ENCODE results near the gene DENND6B.

The DENND6B gene

GRCh38 chr22:50278956-50279619, 47.7 kb downstream of the DENND6B start:
- H3K27me3 ChIP-seq (ENCODE audit: low read depth, low read length), result no peaks in the 10 kb centered on the region
- H3K36me3 ChIP-seq (replicated peaks; ENCODE audit: low read depth, low read length), result peaks cover 13% of the 10 kb centered on the region
- H3K4me3 ChIP-seq (ENCODE audit: low read length), result no peak overlapping the region
- TF ChIP-seq CTCF (IDR thresholded peaks at IDR 0.05; ENCODE audit: low read depth, low read length), result no peak
- TF ChIP-seq EZH2phosphoT487 (IDR thresholded peaks at IDR 0.05; ENCODE audit: low read depth), result no peak
- peaks cover 6% of the 10 kb centered on the region; the same call in 1 of the 2 replicates for H4K20me1 ChIP-seq (ENCODE audit: insufficient read depth, low read length)
- no peak overlapping the region for H3K4me2 ChIP-seq (ENCODE audit: low read length)
- H3K9me3 ChIP-seq (ENCODE audit: insufficient read depth, low read length), result no peaks in the 10 kb centered on the region
- no peak overlapping the region for H3K9ac ChIP-seq (ENCODE audit: low read length)
- H3K4me1 ChIP-seq (ENCODE audit: low read length), result 0 out of 2 replicates have a peak, but pooled peaks cover 5% of the 10 kb centered on the region
- no peaks in the 10 kb centered on the region for H3K79me2 ChIP-seq (ENCODE audit: low read length)
- H2AFZ ChIP-seq (ENCODE audit: low read depth, low read length), result no peak overlapping the region
- H3K27ac ChIP-seq (ENCODE audit: low read length), result no peak overlapping the region

- Histone ChIP-seq H3K36me3 (replicated peaks; ENCODE audit: low read depth, low read length) (peaks cover 13% of the 10 kb centered on the region), H4K20me1 (ENCODE audit: insufficient read depth, low read length) (peaks cover 6% of the 10 kb centered on the region; the same call in 1 of the 2 replicates)
These were observed 48.4 kb downstream of the DENND6B start for GRCh38 chr22:50278461-50278860.

GRCh38 chr22:50277761-50278160, 49.1 kb downstream of the DENND6B start:
- no peak overlapping the region for H2AFZ ChIP-seq (ENCODE audit: low read depth, low read length)
- H3K4me3 ChIP-seq (ENCODE audit: low read length), result no peak overlapping the region
- H3K79me2 ChIP-seq (ENCODE audit: low read length), result no peaks in the 10 kb centered on the region
- peaks cover 13% of the 10 kb centered on the region for H3K36me3 ChIP-seq (replicated peaks; ENCODE audit: low read depth, low read length)
- no peaks in the 10 kb centered on the region for H3K9me3 ChIP-seq (ENCODE audit: insufficient read depth, low read length)
- no peak for TF ChIP-seq CTCF (IDR thresholded peaks at IDR 0.05; ENCODE audit: low read depth, low read length)
- no peak for TF ChIP-seq EZH2phosphoT487 (IDR thresholded peaks at IDR 0.05; ENCODE audit: low read depth)
- H3K27me3 ChIP-seq (ENCODE audit: low read depth, low read length), result no peaks in the 10 kb centered on the region
- 0 out of 2 replicates have a peak, but pooled peaks cover 5% of the 10 kb centered on the region for H3K4me1 ChIP-seq (ENCODE audit: low read length)
- H3K9ac ChIP-seq (ENCODE audit: low read length), result no peak overlapping the region
- H4K20me1 ChIP-seq (ENCODE audit: insufficient read depth, low read length), result peaks cover 6% of the 10 kb centered on the region; the same call in 1 of the 2 replicates
- no peak overlapping the region for H3K4me2 ChIP-seq (ENCODE audit: low read length)
- H3K27ac ChIP-seq (ENCODE audit: low read length), result no peak overlapping the region

More at GRCh38 chr22:50278461-50278860, 48.4 kb downstream of the DENND6B start:
- H3K4me2 ChIP-seq (ENCODE audit: low read length), result no peak overlapping the region
- H3K27ac ChIP-seq (ENCODE audit: low read length), result no peak overlapping the region
- H3K4me1 ChIP-seq (ENCODE audit: low read length), result 0 out of 2 replicates have a peak, but pooled peaks cover 5% of the 10 kb centered on the region
- H2AFZ ChIP-seq (ENCODE audit: low read depth, low read length), result no peak overlapping the region
- TF ChIP-seq EZH2phosphoT487 (IDR thresholded peaks at IDR 0.05; ENCODE audit: low read depth), result no peak
- no peak for TF ChIP-seq CTCF (IDR thresholded peaks at IDR 0.05; ENCODE audit: low read depth, low read length)
- no peak overlapping the region for H3K4me3 ChIP-seq (ENCODE audit: low read length)
- no peaks in the 10 kb centered on the region for H3K9me3 ChIP-seq (ENCODE audit: insufficient read depth, low read length)
- H3K9ac ChIP-seq (ENCODE audit: low read length), result no peak overlapping the region
- no peaks in the 10 kb centered on the region for H3K27me3 ChIP-seq (ENCODE audit: low read depth, low read length)
- H3K79me2 ChIP-seq (ENCODE audit: low read length), result no peaks in the 10 kb centered on the region

- peaks cover 12% of the 10 kb centered on the region for H3K36me3 ChIP-seq (replicated peaks; ENCODE audit: low read depth, low read length)
These were observed 50.7 kb downstream of the DENND6B start for GRCh38 chr22:50276143-50276542.

More at GRCh38 chr22:50276143-50276542, 50.7 kb downstream of the DENND6B start:
- no peak overlapping the region for H2AFZ ChIP-seq (ENCODE audit: low read depth, low read length)
- H4K20me1 ChIP-seq (ENCODE audit: insufficient read depth, low read length), result peaks cover 6% of the 10 kb centered on the region; the same call in 1 of the 2 replicates
- 0 out of 2 replicates have a peak overlapping the region, but pooled peaks have one; percentile 29 for H3K4me2 ChIP-seq (ENCODE audit: low read length)
- H3K4me3 ChIP-seq (ENCODE audit: low read length), result no peak overlapping the region
- H3K27ac ChIP-seq (ENCODE audit: low read length), result peak overlapping the region; percentile 36
- H3K79me2 ChIP-seq (ENCODE audit: low read length), result no peaks in the 10 kb centered on the region
- H3K4me1 ChIP-seq (ENCODE audit: low read length), result peaks cover 9% of the 10 kb centered on the region
- no peaks in the 10 kb centered on the region for H3K27me3 ChIP-seq (ENCODE audit: low read depth, low read length)
- TF ChIP-seq CTCF (IDR thresholded peaks at IDR 0.05; ENCODE audit: low read depth, low read length) (peak; percentile 99), EZH2phosphoT487 (IDR thresholded peaks at IDR 0.05; ENCODE audit: low read depth) (no peak)
- no peaks in the 10 kb centered on the region for H3K9me3 ChIP-seq (ENCODE audit: insufficient read depth, low read length)
- H3K9ac ChIP-seq (ENCODE audit: low read length), result no peak overlapping the region
